HS-27A (cell line): ENCODE data around the gene CCL1.
"Not testable (repeated sequence)": the region's sequence is repeated elsewhere in the genome, so short reads cannot be mapped to it uniquely, and the experiment has no call there.

Source experiments
- DNase-seq: peaks from one replicate; pipeline ENCODE4 v3.0.0-alpha.2; 2012; ENCODE audit warnings: low read depth, missing footprints

Gene CCL1

GRCh38 chr17:34358631-34359030 lies 4.4 kb downstream of the CCL1 start:
- no peak for DNase-seq

- DNase-seq, result no peak
Observed at GRCh38 chr17:34357398-34357797, 5.6 kb downstream of the CCL1 start.

GRCh38 chr17:34356194-34356593 lies 6.8 kb downstream of the CCL1 start, which contains the start of gene CCL13:
Gene CCL13 (plus strand): TSS chr17:34356480. CDS start chr17:34356527, 47 bp downstream.
- DNase-seq, result no peak

GRCh38 chr17:34354637-34355036 lies 8.4 kb downstream of the CCL1 start:
- no peak for DNase-seq

GRCh38 chr17:34352191-34352590 lies 10.8 kb downstream of the CCL1 start:
- no peak for DNase-seq

- no peak for DNase-seq
Observed at GRCh38 chr17:34351096-34351495, 11.9 kb downstream of the CCL1 start.

GRCh38 chr17:34349751-34350150 lies 13.3 kb downstream of the CCL1 start:
- DNase-seq, result no peak

GRCh38 chr17:34347063-34347462 lies 16.0 kb downstream of the CCL1 start:
- DNase-seq, result no peak

- DNase-seq, result no peak
Observed at GRCh38 chr17:34341916-34342315, 21.1 kb downstream of the CCL1 start.

GRCh38 chr17:34339138-34339770 lies 23.8 kb downstream of the CCL1 start:
- no peak for DNase-seq

- no peak for DNase-seq
Observed at GRCh38 chr17:34337701-34338100, 25.3 kb downstream of the CCL1 start.

GRCh38 chr17:34327580-34327979 lies 35.5 kb downstream of the CCL1 start:
- DNase-seq, result not testable (repeated sequence)

GRCh38 chr17:34321964-34322363 lies 41.1 kb downstream of the CCL1 start:
- no peak for DNase-seq

- DNase-seq, result no peak
Observed at GRCh38 chr17:34319039-34319483, 44.0 kb downstream of the CCL1 start, which contains the start of gene CCL8. Gene CCL8 (plus strand): TSS chr17:34319435. CDS start chr17:34319502, 67 bp downstream.

GRCh38 chr17:34318474-34318873 lies 44.6 kb downstream of the CCL1 start:
- no peak for DNase-seq

- DNase-seq, result no peak
Observed at GRCh38 chr17:34314279-34314678, 48.8 kb downstream of the CCL1 start.

- DNase-seq, result no peak
Observed at GRCh38 chr17:34313164-34313563, 49.9 kb downstream of the CCL1 start.

GRCh38 chr17:34312080-34312479 lies 51.0 kb downstream of the CCL1 start:
- no peak for DNase-seq

GRCh38 chr17:34311291-34311690 lies 51.7 kb downstream of the CCL1 start:
- DNase-seq, result no peak
